SK-N-SH (cell line): Measurements from ENCODE around the gene NSRP1. TPM values are rescaled to one million over a fixed set of nuclear protein-coding genes. Genes with fewer than 3 reads are reported as not detected.
"Not testable (repeated sequence)": the region's sequence is repeated elsewhere in the genome, so short reads cannot be mapped to it uniquely, and the experiment has no call there.

Experiments used
- CTCF ChIA-PET: fragments of 300-600, 350-600 bp; formaldehyde crosslinking; extraction: SDS; loops from one replicate; lab custom pipeline; 2021; lab: Yijun Ruan, JAX
- POLR2A ChIA-PET: fragments of 350-600 bp; sonication (Branson Sonifier 250); formaldehyde crosslinking; extraction: SDS; loops from one replicate; lab custom pipeline; 2020; ENCODE audit warnings: antibody characterized with exemption, inconsistent platforms; lab: Yijun Ruan, JAX
- DNase-seq: peaks from one replicate; pipeline ENCODE4 v3.0.0; 2012
- H2AFZ ChIP-seq: fragments of 200-600 bp; sonication (generic); 2 replicates; pipeline ENCODE4 v1.8.1; 2016; ENCODE audit warnings: antibody characterized with exemption, mild to moderate bottlenecking, low read depth
- H3F3A ChIP-seq: fragments of 200-600 bp; sonication (generic); replicated peaks from 2 replicates; pipeline ENCODE3; 2016; ENCODE audit warnings: antibody characterized with exemption, mild to moderate bottlenecking; ENCODE audit not compliant: insufficient read depth
- H3K27ac ChIP-seq, 2 experiments: fragments of 200-500 bp in 1 of 2; fragments of 200-600 bp in 1 of 2; sonication (Bioruptor generic) in 1 of 2; sonication (generic), shearing (Covaris generic) in 1 of 2; 2 replicates each; pipeline versions ENCODE4 v1.5.1 to v1.6.1; 2014 to 2016; ENCODE audit warnings: low read depth in 2 of 2, inconsistent platforms in 1 of 2, low read length in 1 of 2, mild to moderate bottlenecking in 1 of 2, mixed read lengths in 1 of 2
- H3K27me3 ChIP-seq: fragments of 200-600 bp; sonication (generic), shearing (Covaris generic); 2 replicates; pipeline ENCODE4 v1.6.1; 2016; ENCODE audit warnings: mixed run types; ENCODE audit not compliant: insufficient read depth
- H3K36me3 ChIP-seq, 2 experiments: fragments of 200-500 bp in 1 of 2; fragments of 200-600 bp in 1 of 2; sonication (Bioruptor generic) in 1 of 2; sonication (generic) in 1 of 2; replicated peaks in 1 of 2; 2 replicates each; pipeline versions ENCODE3 to v1.5.1; 2014 to 2016; ENCODE audit warnings: low read length in 1 of 2, mild to moderate bottlenecking in 1 of 2; ENCODE audit not compliant: insufficient read depth in 2 of 2, control insufficient read depth in 1 of 2
- H3K4me1 ChIP-seq, 2 experiments: fragments of 200-500 bp in 1 of 2; fragments of 200-600 bp in 1 of 2; sonication (Bioruptor generic) in 1 of 2; sonication (generic), shearing (Covaris generic) in 1 of 2; 2 replicates each; pipeline versions ENCODE4 v1.5.1 to v1.6.1; 2014 to 2016; ENCODE audit warnings: low read depth in 1 of 2, low read length in 1 of 2, mixed run types in 1 of 2; ENCODE audit not compliant: insufficient read depth in 2 of 2, control insufficient read depth in 1 of 2
- H3K4me2 ChIP-seq: fragments of 200-600 bp; sonication (generic), shearing (Covaris generic); 2 replicates; pipeline ENCODE4 v1.6.1; 2017; ENCODE audit warnings: mixed run types
- H3K4me3 ChIP-seq, 2 experiments: fragments of 200-500 bp in 1 of 2; fragments of 200-600 bp in 1 of 2; sonication (Bioruptor generic) in 1 of 2; sonication (generic), shearing (Covaris generic) in 1 of 2; 2 replicates each; pipeline versions ENCODE4 v1.5.1 to v1.8.1; 2014 to 2016; ENCODE audit warnings: low read depth in 2 of 2, inconsistent platforms in 1 of 2, low read length in 1 of 2, mild to moderate bottlenecking in 1 of 2, mixed read lengths in 1 of 2, moderate library complexity in 1 of 2
- H3K79me2 ChIP-seq: fragments of 200-600 bp; sonication (generic); 2 replicates; pipeline ENCODE4 v1.8.1; 2017; ENCODE audit warnings: mild to moderate bottlenecking; ENCODE audit not compliant: insufficient read depth
- H3K9ac ChIP-seq: fragments of 200-600 bp; sonication (generic); 2 replicates; pipeline ENCODE4 v1.6.1; 2017; ENCODE audit warnings: mixed run types
- H3K9me2 ChIP-seq: fragments of 200-600 bp; sonication (generic); 2 replicates; pipeline ENCODE4 v1.6.1; 2017; ENCODE audit warnings: mixed run types
- H3K9me3 ChIP-seq: fragments of 200-600 bp; sonication (generic); 2 replicates; pipeline ENCODE4 v1.6.1; 2017; ENCODE audit warnings: mixed run types, mild to moderate bottlenecking, moderate library complexity
- H4K20me1 ChIP-seq: fragments of 200-600 bp; sonication (generic); 2 replicates; pipeline ENCODE4 v1.6.1; 2017; ENCODE audit warnings: mild to moderate bottlenecking, mixed run types; ENCODE audit not compliant: insufficient read depth
- CHD2 ChIP-seq: fragments of 150-350 bp; IDR thresholded peaks from 2 replicates; pipeline ENCODE4 v1.6.1; 2018; ENCODE audit warnings: low read length; ENCODE audit not compliant: partially characterized antibody
- EP300 ChIP-seq, 2 experiments: IDR thresholded peaks; 2 replicates each; pipeline versions ENCODE4 v1.4.0 to v1.6.1; 2012; ENCODE audit warnings: borderline replicate concordance in 1 of 2, low read depth in 1 of 2, low read length in 1 of 2
- MEF2A ChIP-seq: IDR thresholded peaks from 2 replicates; pipeline ENCODE4 v1.4.0; 2012; ENCODE audit warnings: low read depth, borderline replicate concordance
- PBX3 ChIP-seq: IDR thresholded peaks from 2 replicates; pipeline ENCODE4; 2012
- RXRA ChIP-seq: IDR thresholded peaks from 2 replicates; pipeline ENCODE4 v1.4.0; 2012; ENCODE audit warnings: low read depth, mild to moderate bottlenecking, borderline replicate concordance
- USF1 ChIP-seq: IDR thresholded peaks from 2 replicates; pipeline ENCODE4 v1.4.0; 2012; ENCODE audit warnings: low read depth, borderline replicate concordance
- ZBTB33 ChIP-seq: IDR thresholded peaks from 2 replicates; pipeline ENCODE4 v1.4.0; 2012; ENCODE audit warnings: low read depth, borderline replicate concordance
- WGBS: methylation state at CpG from one replicate; pipeline ENCODE4 v1.1.6; 2017; ENCODE audit warnings: low lambda C conversion rate; 5-methylcytosine and 5-hydroxymethylcytosine counted together
- polyA plus RNA-seq, 3 experiments: library from polyadenylated mRNA; depleted of rRNA; stranded (reverse); fragments of >200 nt; gene quantifications; 2 replicates each; pipeline ENCODE4 v1.2.3, GENCODE V29; 2012

Gene NSRP1
- polyA plus RNA-seq, 1 of the 3 experiments (the other 2 are of a cell fraction): 10.8 TPM

GRCh38 chr17:30137158-30137557 lies 20.5 kb downstream of the NSRP1 start (continued):
- no peak for TF ChIP-seq MEF2A
- no peak for TF ChIP-seq EP300 (IDR thresholded peaks at IDR 0.05; ENCODE audit: borderline replicate concordance in 1 of 2, low read depth in 1 of 2, low read length in 1 of 2)

GRCh38 chr17:30147860-30148259 lies 31.2 kb downstream of the NSRP1 start:
- Histone ChIP-seq H3K79me2 (peaks cover 99% of the 10 kb centered on the region), H3K36me3 (peaks cover 0 to 14% of the 10 kb centered on the region in 2 experiments), H3F3A (peaks cover 19% of the 10 kb centered on the region)
- ChIA-PET POLR2A (interaction anchor here (0.7 kb wide), 1 partner anchor 16 kb away, joined by 3 read pairs; no protein-coding TSS in a partner anchor), CTCF (interaction anchor here (2.8 kb wide), 1 partner anchor 23 kb away, joined by 18 read pairs; no protein-coding TSS in a partner anchor)
- WGBS: 96% methylated on average over 6 of the region's 6 CpGs
- not testable (repeated sequence) for H3K9me3 ChIP-seq, H3K4me1 ChIP-seq, H4K20me1 ChIP-seq, H2AFZ ChIP-seq, H3K4me2 ChIP-seq, H3K9me2 ChIP-seq, H3K27ac ChIP-seq, DNase-seq, H3K27me3 ChIP-seq, H3K9ac ChIP-seq, H3K4me3 ChIP-seq

GRCh38 chr17:30148376-30148775 lies 31.8 kb downstream of the NSRP1 start:
- Histone ChIP-seq H3K27me3 (no peaks in the 10 kb centered on the region), H3K4me1 (no peaks in the 10 kb centered on the region), H3K79me2 (peaks cover 99% of the 10 kb centered on the region), H3K36me3 (peaks cover 0 to 19% of the 10 kb centered on the region in 2 experiments), H3K4me3 (no peak overlapping the region), H3K9me3 (no peaks in the 10 kb centered on the region), H4K20me1 (peaks cover 2% of the 10 kb centered on the region), H3K27ac (no peak overlapping the region)
- POLR2A ChIA-PET: interaction anchor here (0.7 kb wide), 1 partner anchor 16 kb away, joined by 3 read pairs; no protein-coding TSS in a partner anchor
- WGBS: 100% methylated on average over 1 of the region's 1 CpG
- DNase-seq: no peak
- TF ChIP-seq ZBTB33 (no peak), EP300 (IDR thresholded peaks at IDR 0.05; ENCODE audit: borderline replicate concordance in 1 of 2, low read depth in 1 of 2, low read length in 1 of 2) (no peak), PBX3 (no peak), USF1 (no peak), CHD2 (no peak), RXRA (no peak)
- TF ChIP-seq, all 33 proteins: peak for 0
- H3K9ac ChIP-seq: no peak overlapping the region
- H3K9me2 ChIP-seq: no peaks in the 10 kb centered on the region
- CTCF ChIA-PET: no interaction called here
- no peak overlapping the region for H3K4me2 ChIP-seq
- H2AFZ ChIP-seq: no peak overlapping the region
- peaks cover 19% of the 10 kb centered on the region for H3F3A ChIP-seq
